Stimulated activated CD4-positive, alpha-beta T cell treated with anti-CD3 and anti-CD28 coated beads, Interleukin-15, amount 100 ng/mL, for 48 hours (primary cell): ENCODE measurements around the gene SPATA32.

Source experiments
- DNase-seq, 2 donors: peaks; one replicate each; pipeline ENCODE4 v3.0.0-alpha.2; 2020; ENCODE audit warnings: low read depth in 2 of 2

Gene SPATA32

GRCh38 chr17:45293413-45294211 lies 31.7 kb upstream of the SPATA32 start:
- no peak for DNase-seq

GRCh38 chr17:45292696-45293412 lies 31.0 kb upstream of the SPATA32 start:
- no peak for DNase-seq

- DNase-seq: no peak
Observed at GRCh38 chr17:45291171-45291805, 29.4 kb upstream of the SPATA32 start.

- no peak for DNase-seq
Observed at GRCh38 chr17:45290269-45290765, 28.4 kb upstream of the SPATA32 start.

GRCh38 chr17:45289301-45290268 lies 27.7 kb upstream of the SPATA32 start:
- DNase-seq: no peak

GRCh38 chr17:45288825-45289224 lies 26.9 kb upstream of the SPATA32 start:
- DNase-seq: no peak

GRCh38 chr17:45287526-45288500 lies 25.9 kb upstream of the SPATA32 start:
- DNase-seq: no peak

GRCh38 chr17:45286286-45286685 lies 24.4 kb upstream of the SPATA32 start:
- no peak for DNase-seq

- no peak for DNase-seq
Observed at GRCh38 chr17:45284176-45285140, 22.6 kb upstream of the SPATA32 start.

- DNase-seq: no peak
Observed at GRCh38 chr17:45283711-45284110, 21.8 kb upstream of the SPATA32 start.

GRCh38 chr17:45282683-45283644 lies 21.1 kb upstream of the SPATA32 start:
- no peak for DNase-seq

GRCh38 chr17:45279898-45280297 lies 18.0 kb upstream of the SPATA32 start:
- DNase-seq: no peak

- DNase-seq: no peak
Observed at GRCh38 chr17:45277992-45278391, 16.1 kb upstream of the SPATA32 start.

GRCh38 chr17:45277216-45277849 lies 15.4 kb upstream of the SPATA32 start:
- peak; percentile 76 to 84 for DNase-seq

GRCh38 chr17:45276031-45276430 lies 14.1 kb upstream of the SPATA32 start:
- no peak for DNase-seq

GRCh38 chr17:45274033-45274432 lies 12.1 kb upstream of the SPATA32 start:
- DNase-seq: no peak

- no peak for DNase-seq
Observed at GRCh38 chr17:45273551-45273957, 11.7 kb upstream of the SPATA32 start.
